ENCODE measurements around the gene KCNMA1.

GRCh38 chr10:77283326-77283725 is 354.3 kb downstream of the KCNMA1 start:
- TF ChIP-seq CTCF (IDR thresholded peaks at IDR 0.05; ENCODE audit: poor library complexity, severe bottlenecking) (no peak), RAD21 (conservative IDR thresholded peaks at IDR 0.05) (no peak), EZH2 (IDR thresholded peaks at IDR 0.05; ENCODE audit: borderline replicate concordance, insufficient read depth, low read length, poor library complexity, severe bottlenecking) (no peak), EP300 (conservative IDR thresholded peaks at IDR 0.05; ENCODE audit: poor library complexity, severe bottlenecking) (no peak), POLR2AphosphoS5 (IDR thresholded peaks at IDR 0.05) (no peak), TAF1 (IDR thresholded peaks at IDR 0.05; ENCODE audit: low read depth) (no peak), SMC3 (conservative IDR thresholded peaks at IDR 0.05; ENCODE audit: poor library complexity) (no peak)

Measured in neural cell (in vitro differentiated cells).